ENCODE data around the gene UNC5C. TPM values are rescaled to one million over a fixed set of nuclear protein-coding genes. Genes with fewer than 3 reads are reported as not detected.

Gene UNC5C
- total RNA-seq, 1 experiment from 2014 or later = 1.0 TPM

DNA sequence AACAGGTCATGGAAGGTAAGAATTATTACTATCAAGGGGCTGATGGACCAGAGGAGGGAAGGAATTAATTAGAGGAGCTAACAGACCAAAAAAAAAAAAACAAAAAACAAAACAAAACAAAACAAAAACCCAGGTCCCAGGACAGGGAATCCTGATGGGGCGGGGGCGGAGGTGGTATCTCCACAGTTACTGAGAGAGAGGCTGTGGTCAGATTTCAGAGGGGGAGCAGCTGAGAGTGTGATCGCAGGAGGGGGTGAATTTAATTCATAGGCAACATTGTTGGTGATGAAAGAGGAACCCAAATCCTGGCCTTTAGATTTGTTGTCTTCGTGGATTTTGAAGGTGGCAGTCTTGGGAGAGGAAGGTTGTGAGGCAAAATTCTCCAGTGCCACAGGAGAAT, 389.4 kb downstream of the UNC5C start (continued):
- TF ChIP-seq, protein P1, sequence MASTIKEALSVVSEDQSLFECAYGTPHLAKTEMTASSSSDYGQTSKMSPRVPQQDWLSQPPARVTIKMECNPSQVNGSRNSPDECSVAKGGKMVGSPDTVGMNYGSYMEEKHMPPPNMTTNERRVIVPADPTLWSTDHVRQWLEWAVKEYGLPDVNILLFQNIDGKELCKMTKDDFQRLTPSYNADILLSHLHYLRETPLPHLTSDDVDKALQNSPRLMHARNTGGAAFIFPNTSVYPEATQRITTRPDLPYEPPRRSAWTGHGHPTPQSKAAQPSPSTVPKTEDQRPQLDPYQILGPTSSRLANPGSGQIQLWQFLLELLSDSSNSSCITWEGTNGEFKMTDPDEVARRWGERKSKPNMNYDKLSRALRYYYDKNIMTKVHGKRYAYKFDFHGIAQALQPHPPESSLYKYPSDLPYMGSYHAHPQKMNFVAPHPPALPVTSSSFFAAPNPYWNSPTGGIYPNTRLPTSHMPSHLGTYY (CRISPR knock-in tag; IDR thresholded peaks at IDR 0.05) = no peak
- TF ChIP-seq ZNF219 (CRISPR knock-in tag; IDR thresholded peaks at IDR 0.05; ENCODE audit: borderline replicate concordance) (no peak), ZNF138 (CRISPR knock-in tag; conservative IDR thresholded peaks at IDR 0.05) (no peak)

DNA sequence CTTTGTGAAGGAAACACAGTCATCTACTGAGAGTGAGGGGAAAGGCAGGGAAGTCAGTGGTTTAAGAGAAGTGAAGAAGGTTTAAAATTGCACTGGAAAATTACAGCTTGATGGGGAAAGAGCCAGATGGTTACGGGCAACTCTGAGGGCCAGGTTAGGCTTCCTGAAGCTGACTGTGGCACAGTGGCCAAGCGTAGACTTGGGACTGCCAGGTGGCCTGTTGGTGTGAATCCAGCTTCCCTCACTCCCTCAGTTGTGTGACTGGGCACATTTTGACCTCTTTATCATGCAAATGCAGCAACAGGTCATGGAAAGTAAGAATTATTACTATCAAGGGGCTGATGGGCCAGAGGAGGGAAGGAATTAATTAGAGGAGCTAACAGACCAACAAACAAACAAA, 390.1 kb downstream of the UNC5C start:
- CTCF ChIA-PET = no interaction called here

More for the DNA sequence above, 390.1 kb downstream of the UNC5C start:
- peaks cover 26% of the 10 kb centered on the region for H3K4me1 Mint-ChIP-seq
- TF ChIP-seq, protein P2, sequence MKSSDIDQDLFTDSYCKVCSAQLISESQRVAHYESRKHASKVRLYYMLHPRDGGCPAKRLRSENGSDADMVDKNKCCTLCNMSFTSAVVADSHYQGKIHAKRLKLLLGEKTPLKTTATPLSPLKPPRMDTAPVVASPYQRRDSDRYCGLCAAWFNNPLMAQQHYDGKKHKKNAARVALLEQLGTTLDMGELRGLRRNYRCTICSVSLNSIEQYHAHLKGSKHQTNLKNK (CRISPR knock-in tag; IDR thresholded peaks at IDR 0.05) = no peak
- TF ChIP-seq ELF4 (CRISPR knock-in tag; IDR thresholded peaks at IDR 0.05; ENCODE audit: low read depth) = no peak
- TF ChIP-seq, protein P3, sequence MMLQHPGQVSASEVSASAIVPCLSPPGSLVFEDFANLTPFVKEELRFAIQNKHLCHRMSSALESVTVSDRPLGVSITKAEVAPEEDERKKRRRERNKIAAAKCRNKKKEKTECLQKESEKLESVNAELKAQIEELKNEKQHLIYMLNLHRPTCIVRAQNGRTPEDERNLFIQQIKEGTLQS (CRISPR knock-in tag; conservative IDR thresholded peaks at IDR 0.05) = no peak
- TF ChIP-seq, protein P4, sequence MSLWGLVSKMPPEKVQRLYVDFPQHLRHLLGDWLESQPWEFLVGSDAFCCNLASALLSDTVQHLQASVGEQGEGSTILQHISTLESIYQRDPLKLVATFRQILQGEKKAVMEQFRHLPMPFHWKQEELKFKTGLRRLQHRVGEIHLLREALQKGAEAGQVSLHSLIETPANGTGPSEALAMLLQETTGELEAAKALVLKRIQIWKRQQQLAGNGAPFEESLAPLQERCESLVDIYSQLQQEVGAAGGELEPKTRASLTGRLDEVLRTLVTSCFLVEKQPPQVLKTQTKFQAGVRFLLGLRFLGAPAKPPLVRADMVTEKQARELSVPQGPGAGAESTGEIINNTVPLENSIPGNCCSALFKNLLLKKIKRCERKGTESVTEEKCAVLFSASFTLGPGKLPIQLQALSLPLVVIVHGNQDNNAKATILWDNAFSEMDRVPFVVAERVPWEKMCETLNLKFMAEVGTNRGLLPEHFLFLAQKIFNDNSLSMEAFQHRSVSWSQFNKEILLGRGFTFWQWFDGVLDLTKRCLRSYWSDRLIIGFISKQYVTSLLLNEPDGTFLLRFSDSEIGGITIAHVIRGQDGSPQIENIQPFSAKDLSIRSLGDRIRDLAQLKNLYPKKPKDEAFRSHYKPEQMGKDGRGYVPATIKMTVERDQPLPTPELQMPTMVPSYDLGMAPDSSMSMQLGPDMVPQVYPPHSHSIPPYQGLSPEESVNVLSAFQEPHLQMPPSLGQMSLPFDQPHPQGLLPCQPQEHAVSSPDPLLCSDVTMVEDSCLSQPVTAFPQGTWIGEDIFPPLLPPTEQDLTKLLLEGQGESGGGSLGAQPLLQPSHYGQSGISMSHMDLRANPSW (CRISPR knock-in tag; conservative IDR thresholded peaks at IDR 0.05; ENCODE audit: low read depth) = no peak
- TF ChIP-seq, protein P5, sequence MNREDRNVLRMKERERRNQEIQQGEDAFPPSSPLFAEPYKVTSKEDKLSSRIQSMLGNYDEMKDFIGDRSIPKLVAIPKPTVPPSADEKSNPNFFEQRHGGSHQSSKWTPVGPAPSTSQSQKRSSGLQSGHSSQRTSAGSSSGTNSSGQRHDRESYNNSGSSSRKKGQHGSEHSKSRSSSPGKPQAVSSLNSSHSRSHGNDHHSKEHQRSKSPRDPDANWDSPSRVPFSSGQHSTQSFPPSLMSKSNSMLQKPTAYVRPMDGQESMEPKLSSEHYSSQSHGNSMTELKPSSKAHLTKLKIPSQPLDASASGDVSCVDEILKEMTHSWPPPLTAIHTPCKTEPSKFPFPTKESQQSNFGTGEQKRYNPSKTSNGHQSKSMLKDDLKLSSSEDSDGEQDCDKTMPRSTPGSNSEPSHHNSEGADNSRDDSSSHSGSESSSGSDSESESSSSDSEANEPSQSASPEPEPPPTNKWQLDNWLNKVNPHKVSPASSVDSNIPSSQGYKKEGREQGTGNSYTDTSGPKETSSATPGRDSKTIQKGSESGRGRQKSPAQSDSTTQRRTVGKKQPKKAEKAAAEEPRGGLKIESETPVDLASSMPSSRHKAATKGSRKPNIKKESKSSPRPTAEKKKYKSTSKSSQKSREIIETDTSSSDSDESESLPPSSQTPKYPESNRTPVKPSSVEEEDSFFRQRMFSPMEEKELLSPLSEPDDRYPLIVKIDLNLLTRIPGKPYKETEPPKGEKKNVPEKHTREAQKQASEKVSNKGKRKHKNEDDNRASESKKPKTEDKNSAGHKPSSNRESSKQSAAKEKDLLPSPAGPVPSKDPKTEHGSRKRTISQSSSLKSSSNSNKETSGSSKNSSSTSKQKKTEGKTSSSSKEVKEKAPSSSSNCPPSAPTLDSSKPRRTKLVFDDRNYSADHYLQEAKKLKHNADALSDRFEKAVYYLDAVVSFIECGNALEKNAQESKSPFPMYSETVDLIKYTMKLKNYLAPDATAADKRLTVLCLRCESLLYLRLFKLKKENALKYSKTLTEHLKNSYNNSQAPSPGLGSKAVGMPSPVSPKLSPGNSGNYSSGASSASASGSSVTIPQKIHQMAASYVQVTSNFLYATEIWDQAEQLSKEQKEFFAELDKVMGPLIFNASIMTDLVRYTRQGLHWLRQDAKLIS (CRISPR knock-in tag; IDR thresholded peaks at IDR 0.05; ENCODE audit: borderline replicate concordance) = no peak
- no peak for TF ChIP-seq ZNF138 (CRISPR knock-in tag; conservative IDR thresholded peaks at IDR 0.05)
- TF ChIP-seq, protein P6, sequence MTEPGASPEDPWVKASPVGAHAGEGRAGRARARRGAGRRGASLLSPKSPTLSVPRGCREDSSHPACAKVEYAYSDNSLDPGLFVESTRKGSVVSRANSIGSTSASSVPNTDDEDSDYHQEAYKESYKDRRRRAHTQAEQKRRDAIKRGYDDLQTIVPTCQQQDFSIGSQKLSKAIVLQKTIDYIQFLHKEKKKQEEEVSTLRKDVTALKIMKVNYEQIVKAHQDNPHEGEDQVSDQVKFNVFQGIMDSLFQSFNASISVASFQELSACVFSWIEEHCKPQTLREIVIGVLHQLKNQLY (CRISPR knock-in tag; IDR thresholded peaks at IDR 0.05) = no peak
- TF ChIP-seq, protein P7, sequence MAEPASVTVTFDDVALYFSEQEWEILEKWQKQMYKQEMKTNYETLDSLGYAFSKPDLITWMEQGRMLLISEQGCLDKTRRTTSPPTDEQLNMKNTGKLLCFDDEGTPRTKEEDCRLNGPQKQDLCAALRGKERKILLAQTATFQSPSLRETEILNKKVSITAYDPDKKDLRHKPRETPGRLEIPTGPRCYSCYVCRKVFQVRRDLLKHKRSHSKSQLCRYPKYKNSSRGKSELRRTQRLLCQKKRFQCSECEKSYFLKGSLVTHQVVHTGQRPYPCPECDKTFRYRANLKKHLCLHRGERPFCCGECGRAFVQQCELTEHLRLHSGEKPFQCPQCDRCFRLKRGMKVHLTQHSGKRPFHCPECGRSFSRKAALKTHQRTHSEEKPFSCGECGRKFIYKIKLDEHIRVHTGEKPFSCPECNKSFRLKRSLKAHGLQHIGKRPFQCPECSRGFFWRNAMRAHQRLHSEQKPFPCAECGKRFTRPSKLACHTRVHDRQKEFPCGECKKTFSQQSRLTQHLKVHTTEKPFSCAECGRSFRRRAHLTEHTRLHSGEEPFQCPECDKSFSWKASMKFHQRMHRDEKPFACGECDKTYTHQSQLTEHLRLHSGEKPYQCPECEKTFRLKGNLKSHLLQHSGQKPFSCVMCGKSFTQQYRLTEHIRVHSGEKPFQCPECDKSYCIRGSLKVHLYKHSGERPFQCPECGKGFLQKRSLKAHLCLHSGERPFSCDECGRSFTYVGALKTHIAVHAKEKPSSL (CRISPR knock-in tag; conservative IDR thresholded peaks at IDR 0.05) = no peak
- TF ChIP-seq ETV6 (CRISPR knock-in tag; IDR thresholded peaks at IDR 0.05) = no peak
- no peaks in the 10 kb centered on the region for H3K36me3 Mint-ChIP-seq
- H3K4me3 Mint-ChIP-seq = no peak overlapping the region
- no peaks in the 10 kb centered on the region for H3K27me3 Mint-ChIP-seq (ENCODE audit: low read depth)
- DNase-seq (ENCODE audit: low spot score) (no peak), ATAC-seq (peak; percentile 23)
- no peaks in the 10 kb centered on the region for H3K9me3 Mint-ChIP-seq
- H3K27ac Mint-ChIP-seq = no peak overlapping the region
- POLR2A ChIA-PET = no interaction called here
